ENCODE measurements around the gene PSMB7. TPM values are rescaled to one million over a fixed set of nuclear protein-coding genes. Genes with fewer than 3 reads are reported as not detected.

The PSMB7 gene
- total RNA-seq, 4 donors from 2014 or later, result 149 to 187 (median 165) TPM

DNA sequence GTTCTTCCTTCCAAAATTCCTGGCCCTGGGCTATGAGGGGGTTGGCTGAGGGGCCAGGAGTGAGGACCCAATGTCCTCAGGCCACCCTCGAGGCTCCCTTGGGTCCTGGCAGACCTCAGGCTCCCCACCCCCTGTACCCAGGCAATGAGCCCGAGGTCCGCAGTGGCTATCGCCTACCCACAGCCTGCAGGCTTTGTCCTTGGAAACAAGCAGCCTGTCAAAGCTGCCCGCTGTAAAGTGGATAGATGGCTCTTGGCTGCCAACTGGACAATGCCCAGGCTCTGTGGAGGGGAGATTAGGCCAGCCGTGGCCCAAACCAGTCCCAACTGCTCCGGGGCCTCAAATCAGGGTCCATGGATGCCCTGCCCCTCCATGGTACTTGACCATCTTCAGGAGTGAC is 32.8 kb upstream of the PSMB7 start:
- intact Hi-C loops (cut with DNase I; ENCODE audit: low total_unique reads), result no loop called here
- DNase-seq (ENCODE audit: low spot score in 2 of 2), result no peak
- WGBS, 2 donors, result 87 to 90% methylated on average over 4 to 7 of the region's 7 CpGs
- no peak overlapping the region for H3K4me3 ChIP-seq (ENCODE audit: low read depth, poor library complexity, severe bottlenecking)
- TF ChIP-seq POLR2A (IDR thresholded peaks at IDR 0.05), result no peak
- TF ChIP-seq, protein P1, sequence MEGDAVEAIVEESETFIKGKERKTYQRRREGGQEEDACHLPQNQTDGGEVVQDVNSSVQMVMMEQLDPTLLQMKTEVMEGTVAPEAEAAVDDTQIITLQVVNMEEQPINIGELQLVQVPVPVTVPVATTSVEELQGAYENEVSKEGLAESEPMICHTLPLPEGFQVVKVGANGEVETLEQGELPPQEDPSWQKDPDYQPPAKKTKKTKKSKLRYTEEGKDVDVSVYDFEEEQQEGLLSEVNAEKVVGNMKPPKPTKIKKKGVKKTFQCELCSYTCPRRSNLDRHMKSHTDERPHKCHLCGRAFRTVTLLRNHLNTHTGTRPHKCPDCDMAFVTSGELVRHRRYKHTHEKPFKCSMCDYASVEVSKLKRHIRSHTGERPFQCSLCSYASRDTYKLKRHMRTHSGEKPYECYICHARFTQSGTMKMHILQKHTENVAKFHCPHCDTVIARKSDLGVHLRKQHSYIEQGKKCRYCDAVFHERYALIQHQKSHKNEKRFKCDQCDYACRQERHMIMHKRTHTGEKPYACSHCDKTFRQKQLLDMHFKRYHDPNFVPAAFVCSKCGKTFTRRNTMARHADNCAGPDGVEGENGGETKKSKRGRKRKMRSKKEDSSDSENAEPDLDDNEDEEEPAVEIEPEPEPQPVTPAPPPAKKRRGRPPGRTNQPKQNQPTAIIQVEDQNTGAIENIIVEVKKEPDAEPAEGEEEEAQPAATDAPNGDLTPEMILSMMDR (IDR thresholded peaks at IDR 0.05), result no peak

DNA sequence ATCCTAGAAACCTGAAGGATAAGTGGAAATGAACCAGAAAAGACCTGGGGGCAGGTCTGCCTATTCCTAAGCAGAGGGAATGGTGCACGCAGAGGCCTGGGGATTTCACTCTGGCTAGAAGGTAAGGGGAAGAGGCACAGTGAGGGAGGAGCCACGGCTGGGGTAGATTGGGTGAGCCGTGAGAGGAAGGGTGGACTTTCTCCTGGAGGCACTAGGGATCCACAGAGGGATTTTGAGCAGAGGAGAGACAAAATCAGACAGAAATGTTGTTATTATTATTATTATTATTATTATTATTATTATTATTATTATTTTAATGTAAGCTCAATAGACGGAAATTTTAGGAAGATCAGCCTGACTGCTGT is 32.0 kb upstream of the PSMB7 start:
- 63 to 69% methylated on average over 4 of the region's 4 CpGs for WGBS, 2 donors
- DNase-seq (ENCODE audit: low spot score in 2 of 2), result no peak
- intact Hi-C loops (cut with DNase I; ENCODE audit: low total_unique reads), result no loop called here
- H3K4me3 ChIP-seq (ENCODE audit: low read depth, poor library complexity, severe bottlenecking), result no peak overlapping the region
- TF ChIP-seq, protein P1 (IDR thresholded peaks at IDR 0.05), result no peak
- no peak for TF ChIP-seq POLR2A (IDR thresholded peaks at IDR 0.05)

DNA sequence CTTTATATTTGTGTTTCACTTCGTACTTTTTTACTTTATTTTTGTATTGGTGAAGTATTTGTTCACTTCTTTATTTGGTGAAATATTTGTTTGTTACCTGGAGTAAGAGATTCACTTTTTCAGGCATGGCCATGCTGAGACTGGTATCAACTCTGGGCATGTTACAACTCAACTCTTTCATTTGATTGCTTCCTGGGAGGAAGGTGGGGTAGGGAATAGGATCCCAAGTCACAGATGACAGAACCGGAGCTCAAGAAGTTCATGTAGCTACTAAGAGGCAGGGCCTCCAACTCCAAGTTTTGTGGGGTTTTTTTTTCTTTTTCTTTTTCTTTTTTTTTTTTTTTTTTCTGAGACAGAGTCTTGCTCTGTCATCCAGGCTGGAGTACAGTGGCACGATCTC is 28.9 kb upstream of the PSMB7 start:
- H3K4me3 ChIP-seq (ENCODE audit: low read depth, poor library complexity, severe bottlenecking), result no peak overlapping the region
- 48 to 52% methylated on average over 3 of the region's 3 CpGs for whole genome bisulfite sequencing, 2 donors
- TF ChIP-seq POLR2A (IDR thresholded peaks at IDR 0.05), result no peak
- TF ChIP-seq, protein P1 (IDR thresholded peaks at IDR 0.05), result no peak
- intact Hi-C loops (cut with DNase I; ENCODE audit: low total_unique reads), result no loop called here
- DNase-seq (ENCODE audit: low spot score in 2 of 2), result no peak

DNA sequence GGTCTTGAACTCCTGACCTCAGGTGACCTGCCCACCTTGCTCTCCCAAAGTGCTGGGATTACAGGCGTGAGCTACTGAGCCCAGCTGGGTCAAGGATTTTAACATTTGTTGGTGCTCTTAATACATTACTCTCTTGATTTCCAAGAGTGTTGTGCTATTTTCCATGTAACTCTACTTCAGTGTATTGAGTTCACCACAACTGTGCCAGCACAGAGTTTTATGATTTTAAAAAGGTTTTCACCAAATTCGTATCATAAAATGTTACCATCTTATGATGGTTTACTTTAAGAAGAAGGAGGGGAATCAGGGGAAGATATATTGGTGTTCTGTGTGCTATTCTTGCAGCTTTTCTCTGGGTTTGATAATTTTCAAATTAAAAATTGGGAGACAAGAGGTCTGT is 28.4 kb upstream of the PSMB7 start:
- TF ChIP-seq POLR2A (IDR thresholded peaks at IDR 0.05), result no peak
- WGBS, 2 donors, result 70 to 72% methylated on average over 2 of the region's 2 CpGs
- DNase-seq (ENCODE audit: low spot score in 2 of 2), result no peak
- H3K4me3 ChIP-seq (ENCODE audit: low read depth, poor library complexity, severe bottlenecking), result no peak overlapping the region
- intact Hi-C loops (cut with DNase I; ENCODE audit: low total_unique reads), result no loop called here

DNA sequence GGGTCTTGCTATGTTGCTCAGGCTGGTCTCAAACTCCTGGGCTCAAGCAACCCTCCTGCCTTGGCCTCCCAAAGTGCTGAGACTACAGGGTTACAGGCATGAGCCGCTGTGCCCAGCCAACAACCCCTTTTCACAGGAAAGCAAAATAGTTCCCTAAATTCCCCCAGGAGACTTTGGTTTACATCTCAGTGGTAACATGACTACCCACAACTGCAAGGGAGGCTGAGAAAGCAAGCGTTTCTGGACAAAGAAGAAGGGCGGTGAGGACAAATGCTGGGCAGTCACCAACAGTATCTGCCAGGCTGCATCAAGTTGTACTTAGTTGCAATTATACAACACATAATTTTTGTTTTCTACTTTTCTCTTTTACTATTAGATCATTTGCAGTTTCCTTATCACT is 27.6 kb upstream of the PSMB7 start:
- intact Hi-C loops (cut with DNase I; ENCODE audit: low total_unique reads), result no loop called here
- TF ChIP-seq, protein P1 (IDR thresholded peaks at IDR 0.05), result no peak
- TF ChIP-seq POLR2A (IDR thresholded peaks at IDR 0.05), result no peak
- WGBS, 2 donors, result 74 to 83% methylated on average over 3 of the region's 3 CpGs
- no peak for DNase-seq (ENCODE audit: low spot score in 2 of 2)
- H3K4me3 ChIP-seq (ENCODE audit: low read depth, poor library complexity, severe bottlenecking), result no peak overlapping the region

DNA sequence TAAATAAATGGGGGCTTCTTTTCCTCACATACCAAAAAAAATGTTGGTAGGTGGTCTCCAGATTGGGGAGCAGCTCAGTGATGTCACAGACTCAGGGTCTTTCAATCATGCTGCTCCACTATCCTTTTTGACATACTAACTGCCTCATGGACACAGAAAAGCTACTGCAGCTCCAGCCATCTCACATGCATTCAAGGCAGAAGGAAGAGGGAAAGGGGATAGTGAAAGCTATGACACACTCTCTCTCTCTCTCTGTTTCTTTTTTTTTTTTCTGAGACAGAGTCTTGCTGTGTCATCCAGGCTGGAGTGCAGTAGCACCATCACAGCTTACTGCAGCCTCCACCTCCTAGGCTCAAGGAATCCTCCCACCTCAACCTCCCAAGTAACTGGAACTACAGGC is 27.1 kb upstream of the PSMB7 start:
- TF ChIP-seq, protein P1 (IDR thresholded peaks at IDR 0.05), result no peak
- no peak for TF ChIP-seq POLR2A (IDR thresholded peaks at IDR 0.05)
- intact Hi-C loops (cut with DNase I; ENCODE audit: low total_unique reads), result no loop called here
- no peak overlapping the region for H3K4me3 ChIP-seq (ENCODE audit: low read depth, poor library complexity, severe bottlenecking)
- DNase-seq (ENCODE audit: low spot score in 2 of 2), result no peak

Data from lower leg skin (tissue), 4 donors.